A549 (cell line): ENCODE data around the gene AEBP1.

Source experiments
- CBX8 ChIP-seq: fragments of 200-600 bp; sonication (generic); IDR thresholded peaks from 2 replicates; pipeline ENCODE4 v1.6.1; 2016
- CEBPB ChIP-seq, 2 experiments: fragments of >200 bp in 1 of 2; sonication (Bioruptor Twin) in 1 of 2; formaldehyde crosslinking in 1 of 2; IDR thresholded peaks; 2 replicates each; pipeline ENCODE4 v1.6.1; 2012 to 2016
- CTCF ChIP-seq: fragments of >200 bp; sonication (Bioruptor Twin); formaldehyde crosslinking; IDR thresholded peaks from 3 replicates; pipeline ENCODE4 v1.5.1; 2016
- MYC ChIP-seq: IDR thresholded peaks from 2 replicates; pipeline ENCODE4 v1.6.1; 2012; ENCODE audit warnings: mild to moderate bottlenecking, inconsistent platforms, low read length, improper control_type of control experiment, borderline replicate concordance
- POLR2A ChIP-seq: IDR thresholded peaks from 2 replicates; pipeline ENCODE4 v1.6.1; 2012; ENCODE audit warnings: mild to moderate bottlenecking, low read length
- RFX5 ChIP-seq: fragments of 450-650 bp; IDR thresholded peaks from 2 replicates; pipeline ENCODE4 v1.7.1; 2014; ENCODE audit warnings: antibody characterized with exemption, mild to moderate bottlenecking, moderate library complexity
- TF ChIP-seq, protein P1 (sequence below): fragments of 450-650 bp; IDR thresholded peaks from 2 replicates; pipeline ENCODE4 v1.6.1; 2014; ENCODE audit warnings: antibody characterized with exemption
- TF ChIP-seq, protein P2 (sequence below): fragments of 200-600 bp; sonication (generic); IDR thresholded peaks from 2 replicates; pipeline ENCODE4 v1.6.1; 2016; ENCODE audit warnings: antibody characterized with exemption, mild to moderate bottlenecking, moderate library complexity

DNA sequence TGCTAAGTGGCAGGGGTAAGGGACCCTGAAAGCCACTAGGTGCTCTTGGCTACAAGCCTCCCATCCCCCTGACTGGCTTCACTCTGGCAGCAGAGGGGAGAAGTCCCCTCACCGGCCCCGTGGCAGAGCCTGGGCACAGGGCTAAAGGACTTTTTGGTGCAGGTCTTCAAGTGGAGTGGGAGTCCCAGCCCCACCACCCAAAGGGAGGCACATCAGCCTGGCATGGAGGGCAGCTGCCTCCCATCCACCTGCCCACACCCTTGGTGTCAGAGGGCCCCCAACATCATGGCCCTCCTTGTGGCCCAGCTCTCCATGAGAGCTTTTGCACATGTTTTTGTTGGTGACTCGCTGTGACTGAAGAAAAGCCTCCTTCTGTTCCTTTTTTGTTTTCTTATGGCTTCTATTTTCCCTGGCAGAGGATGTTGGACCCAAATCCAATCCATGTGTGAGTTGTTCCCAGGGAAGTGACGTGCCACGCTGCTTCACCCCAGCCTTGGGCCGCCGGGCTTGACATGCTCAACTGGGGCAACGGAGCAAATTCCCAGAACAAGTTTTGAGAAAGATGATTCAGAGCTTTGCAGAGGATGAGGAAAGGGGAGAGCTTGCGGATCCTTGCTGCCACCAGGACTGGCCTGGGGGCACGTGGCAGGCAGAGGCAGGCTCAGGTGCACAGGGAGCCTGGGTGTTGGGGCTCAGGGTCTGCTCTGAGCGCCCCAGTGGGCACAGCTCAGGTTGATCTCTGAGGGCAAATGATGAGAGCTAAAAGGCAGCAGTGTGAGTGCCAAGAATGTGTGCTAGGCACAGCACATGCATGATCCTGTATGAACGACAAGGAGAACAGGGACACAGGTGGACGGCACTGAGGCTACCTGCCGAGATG is 1.9 kb upstream of the AEBP1 start:
- TF ChIP-seq POLR2A: no peak
- TF ChIP-seq CTCF: no peak
- no peak for TF ChIP-seq CBX8
- TF ChIP-seq RFX5: no peak
- TF ChIP-seq CEBPB (IDR thresholded peaks at IDR 0.05): no peak
- TF ChIP-seq MYC: no peak
- TF ChIP-seq, protein P1, sequence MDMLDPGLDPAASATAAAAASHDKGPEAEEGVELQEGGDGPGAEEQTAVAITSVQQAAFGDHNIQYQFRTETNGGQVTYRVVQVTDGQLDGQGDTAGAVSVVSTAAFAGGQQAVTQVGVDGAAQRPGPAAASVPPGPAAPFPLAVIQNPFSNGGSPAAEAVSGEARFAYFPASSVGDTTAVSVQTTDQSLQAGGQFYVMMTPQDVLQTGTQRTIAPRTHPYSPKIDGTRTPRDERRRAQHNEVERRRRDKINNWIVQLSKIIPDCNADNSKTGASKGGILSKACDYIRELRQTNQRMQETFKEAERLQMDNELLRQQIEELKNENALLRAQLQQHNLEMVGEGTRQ: no peak
- TF ChIP-seq, protein P2, sequence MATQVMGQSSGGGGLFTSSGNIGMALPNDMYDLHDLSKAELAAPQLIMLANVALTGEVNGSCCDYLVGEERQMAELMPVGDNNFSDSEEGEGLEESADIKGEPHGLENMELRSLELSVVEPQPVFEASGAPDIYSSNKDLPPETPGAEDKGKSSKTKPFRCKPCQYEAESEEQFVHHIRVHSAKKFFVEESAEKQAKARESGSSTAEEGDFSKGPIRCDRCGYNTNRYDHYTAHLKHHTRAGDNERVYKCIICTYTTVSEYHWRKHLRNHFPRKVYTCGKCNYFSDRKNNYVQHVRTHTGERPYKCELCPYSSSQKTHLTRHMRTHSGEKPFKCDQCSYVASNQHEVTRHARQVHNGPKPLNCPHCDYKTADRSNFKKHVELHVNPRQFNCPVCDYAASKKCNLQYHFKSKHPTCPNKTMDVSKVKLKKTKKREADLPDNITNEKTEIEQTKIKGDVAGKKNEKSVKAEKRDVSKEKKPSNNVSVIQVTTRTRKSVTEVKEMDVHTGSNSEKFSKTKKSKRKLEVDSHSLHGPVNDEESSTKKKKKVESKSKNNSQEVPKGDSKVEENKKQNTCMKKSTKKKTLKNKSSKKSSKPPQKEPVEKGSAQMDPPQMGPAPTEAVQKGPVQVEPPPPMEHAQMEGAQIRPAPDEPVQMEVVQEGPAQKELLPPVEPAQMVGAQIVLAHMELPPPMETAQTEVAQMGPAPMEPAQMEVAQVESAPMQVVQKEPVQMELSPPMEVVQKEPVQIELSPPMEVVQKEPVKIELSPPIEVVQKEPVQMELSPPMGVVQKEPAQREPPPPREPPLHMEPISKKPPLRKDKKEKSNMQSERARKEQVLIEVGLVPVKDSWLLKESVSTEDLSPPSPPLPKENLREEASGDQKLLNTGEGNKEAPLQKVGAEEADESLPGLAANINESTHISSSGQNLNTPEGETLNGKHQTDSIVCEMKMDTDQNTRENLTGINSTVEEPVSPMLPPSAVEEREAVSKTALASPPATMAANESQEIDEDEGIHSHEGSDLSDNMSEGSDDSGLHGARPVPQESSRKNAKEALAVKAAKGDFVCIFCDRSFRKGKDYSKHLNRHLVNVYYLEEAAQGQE: no peak
